ENCODE results near the gene RAB30.

The RAB30 gene

GRCh38 chr11:82937554-82937953 is 134.1 kb downstream of the RAB30 start:
- no peak for DNase-seq

GRCh38 chr11:82936261-82936660 is 135.4 kb downstream of the RAB30 start:
- DNase-seq, result no peak

GRCh38 chr11:82932564-82932963 is 139.1 kb downstream of the RAB30 start:
- DNase-seq, result no peak

- DNase-seq, result no peak
Observed at GRCh38 chr11:82930734-82931133, 141.0 kb downstream of the RAB30 start.

GRCh38 chr11:82930229-82930628 is 141.5 kb downstream of the RAB30 start:
- DNase-seq, result no peak

- no peak for DNase-seq
Observed at GRCh38 chr11:82929121-82929520, 142.6 kb downstream of the RAB30 start.

GRCh38 chr11:82927264-82927880 is 144.3 kb downstream of the RAB30 start:
- peak; percentile 32 to 79 for DNase-seq

- DNase-seq, result no peak
Observed at GRCh38 chr11:82924522-82925224, 147.0 kb downstream of the RAB30 start.

Measured in CD4-positive, alpha-beta T cell treated with Interleukin-4 for 1 hour (primary cell).